Spleen (tissue), 11 donors: Measurements from ENCODE around the gene MYB. TPM values are rescaled to one million over a fixed set of nuclear protein-coding genes. Genes with fewer than 3 reads are reported as not detected.

ENCODE experiments used
- DNase-seq: peaks from one replicate; pipeline ENCODE4 v3.0.0-alpha.2; 2020
- H3K27ac ChIP-seq, 8 donors: fragments of 200-600 bp; sonication (generic) in 7 of 8; 1 replicate in 4 of 8; 2 replicates in 4 of 8; pipeline versions ENCODE4 v1.5.0 to v1.8.0; 2016 to 2021; ENCODE audit warnings: inconsistent platforms in 4 of 8, mild to moderate bottlenecking in 4 of 8, moderate library complexity in 1 of 8
- H3K27me3 ChIP-seq, 7 donors: fragments of 200-600 bp; sonication (generic) in 6 of 7; replicated peaks in 1 of 7; 1 replicate in 4 of 7; 2 replicates in 3 of 7; pipeline versions ENCODE4 v1.5.0 to v1.8.0; 2016 to 2021; ENCODE audit warnings: inconsistent platforms in 3 of 7, mild to moderate bottlenecking in 1 of 7
- H3K36me3 ChIP-seq, 6 donors: fragments of 200-600 bp; sonication (generic) in 5 of 6; 1 replicate in 4 of 6; 2 replicates in 2 of 6; pipeline versions ENCODE4 v1.5.0 to v1.8.0; 2016 to 2021; ENCODE audit warnings: inconsistent platforms in 2 of 6
- H3K4me1 ChIP-seq, 6 donors: fragments of 200-600 bp; sonication (generic) in 5 of 6; 1 replicate in 3 of 6; 2 replicates in 3 of 6; pipeline versions ENCODE4 v1.5.0 to v1.8.0; 2016 to 2021; ENCODE audit warnings: inconsistent platforms in 3 of 6
- H3K4me3 ChIP-seq, 8 donors: fragments of 200-600 bp; sonication (generic) in 7 of 8; 1 replicate in 4 of 8; 2 replicates in 4 of 8; pipeline versions ENCODE4 v1.5.0 to v1.8.0; 2016 to 2021; ENCODE audit warnings: inconsistent platforms in 4 of 8, mild to moderate bottlenecking in 4 of 8, moderate library complexity in 2 of 8
- H3K9me3 ChIP-seq, 8 donors: fragments of 200-600 bp; sonication (generic) in 7 of 8; 1 replicate in 4 of 8; 2 replicates in 4 of 8; pipeline versions ENCODE4 v1.5.0 to v1.8.0; 2016 to 2021; ENCODE audit warnings: inconsistent platforms in 4 of 8
- CTCF ChIP-seq, 11 experiments: fragments of 200-600 bp in 7 of 11; fragments of 450-650 bp in 4 of 11; sonication (generic) in 4 of 11; IDR thresholded peaks in 8 of 11; conservative IDR thresholded peaks in 3 of 11; 1 replicate in 7 of 11; 2 replicates in 4 of 11; pipeline versions ENCODE4 v1.4.0 to v1.8.0; 2016 to 2021; ENCODE audit warnings: antibody characterized with exemption in 11 of 11, inconsistent platforms in 4 of 11, mild to moderate bottlenecking in 1 of 11
- POLR2A ChIP-seq, 3 donors: fragments of 450-650 bp; IDR thresholded peaks; one replicate each; pipeline ENCODE4 v1.5.1; 2017; ENCODE audit warnings: antibody characterized with exemption in 3 of 3, mild to moderate bottlenecking in 1 of 3
- POLR2AphosphoS5 ChIP-seq, 3 donors: sonication (generic); formaldehyde crosslinking; IDR thresholded peaks; one replicate each; pipeline ENCODE4 v1.5.1; 2017; ENCODE audit warnings: antibody characterized with exemption in 3 of 3
- WGBS, 5 donors: extraction: QIAGEN DNeasy Blood & Tissue Kit in 3 of 5; methylation state at CpG; one replicate each; pipeline versions ENCODE4 v1.1.5 to v1.1.7; 2013 to 2018; 5-methylcytosine and 5-hydroxymethylcytosine counted together
- intact Hi-C: fragments of 100-400 bp; cut with DNase I; formaldehyde crosslinking; loops from one replicate; pipeline ENCODE4 v1.15.0; 2023; ENCODE audit warnings: low total_unique reads
- polyA plus RNA-seq, 3 donors: library from polyadenylated mRNA; stranded (reverse); fragments of 200-250 nt; gene quantifications; one replicate each; pipeline ENCODE4 v1.2.1, GENCODE V29; 2013
- total RNA-seq, 7 donors: library from RNA; depleted of rRNA in 3 of 7; stranded (reverse); fragments of >200 nt in 3 of 7; fragmentation: NEBNext Ultra II Directional in 4 of 7; extraction: Animal tissue kit (Norgen Biotek cat#: 25700) in 4 of 7; gene quantifications; one replicate each; pipeline versions ENCODE4 v1.1.0 to v1.2.1, GENCODE V29; 2016 to 2021
- donor health status: healthy with polysubstance abuse.
- donor health status: DM: no; HTN: no; CAD: no; lungs with moderate emphysema.
- donor health status: DM: no; HTN: no; CAD: no.
- donor health status: Bipolar disorder and iron deficiency.
- donor health status: healthy.
- donor health status: DM: no; HTN: no; CAD: no.
- donor health status: DM: yes; HTN: yes; CAD: no.

MYB gene
- total and polyA plus RNA-seq, 10 donors, result 0.45 to 6.6 (median 1.9) TPM

- Histone ChIP-seq H3K4me3 (no peak overlapping the region), H3K27me3 (peaks cover 0 to 13% (median 0%) of the 10 kb centered on the region in 7 donors), H3K27ac (no peak overlapping the region), H3K4me1 (peaks cover 0 to 5% (median 0%) of the 10 kb centered on the region in 6 donors), H3K9me3 (no peaks in the 10 kb centered on the region), H3K36me3 (no peaks in the 10 kb centered on the region)
- intact Hi-C loops, result no loop called here
- TF ChIP-seq CTCF (IDR thresholded peaks at IDR 0.05 in 8 of 11, conservative IDR thresholded peaks at IDR 0.05 in 3 of 11) (no peak), POLR2AphosphoS5 (IDR thresholded peaks at IDR 0.05) (no peak), POLR2A (IDR thresholded peaks at IDR 0.05) (no peak)
- 66 to 82% (median 75%) methylated on average over 2 of the region's 2 CpGs for WGBS, 5 donors
- DNase-seq, result no peak
These were observed 16.1 kb upstream of the MYB start for GRCh38 chr6:135165031-135165430.

- no peaks in the 10 kb centered on the region for H3K36me3 ChIP-seq
- intact Hi-C loops, result no loop called here
- H3K27me3 ChIP-seq, result peaks cover 0 to 14% (median 0%) of the 10 kb centered on the region in 7 donors
- 89 to 95% (median 92%) methylated on average over 3 of the region's 3 CpGs for WGBS, 5 donors
- TF ChIP-seq POLR2AphosphoS5 (IDR thresholded peaks at IDR 0.05) (no peak), CTCF (IDR thresholded peaks at IDR 0.05 in 8 of 11, conservative IDR thresholded peaks at IDR 0.05 in 3 of 11) (no peak), POLR2A (IDR thresholded peaks at IDR 0.05) (no peak)
- H3K4me3 ChIP-seq, result no peak overlapping the region
- DNase-seq, result no peak
- no peak overlapping the region for H3K27ac ChIP-seq
- H3K4me1 ChIP-seq, result peaks cover 0 to 5% (median 0%) of the 10 kb centered on the region in 6 donors
- H3K9me3 ChIP-seq, result no peaks in the 10 kb centered on the region
These were observed 14.6 kb upstream of the MYB start for GRCh38 chr6:135166515-135166914.

- TF ChIP-seq POLR2AphosphoS5 (IDR thresholded peaks at IDR 0.05), result no peak
- no peak for TF ChIP-seq POLR2A (IDR thresholded peaks at IDR 0.05)
- TF ChIP-seq CTCF (IDR thresholded peaks at IDR 0.05 in 8 of 11, conservative IDR thresholded peaks at IDR 0.05 in 3 of 11), result no peak
- Histone ChIP-seq H3K4me3 (no peak overlapping the region), H3K9me3 (no peaks in the 10 kb centered on the region), H3K27me3 (peaks cover 0 to 14% (median 0%) of the 10 kb centered on the region in 7 donors), H3K27ac (no peak overlapping the region), H3K36me3 (no peaks in the 10 kb centered on the region), H3K4me1 (peaks cover 0 to 5% (median 0%) of the 10 kb centered on the region in 6 donors)
- WGBS, 5 donors, result 81 to 92% (median 88%) methylated on average over 1 of the region's 1 CpG
- intact Hi-C loops, result no loop called here
- DNase-seq, result no peak
These were observed 13.5 kb upstream of the MYB start for GRCh38 chr6:135167617-135168016.

GRCh38 chr6:135168766-135169165 is 12.3 kb upstream of the MYB start:
- H3K4me1 ChIP-seq, result no peaks in the 10 kb centered on the region
- intact Hi-C loops, result no loop called here
- H3K27me3 ChIP-seq, result peaks cover 0 to 9% (median 0%) of the 10 kb centered on the region in 7 donors
- TF ChIP-seq POLR2AphosphoS5 (IDR thresholded peaks at IDR 0.05) (no peak), POLR2A (IDR thresholded peaks at IDR 0.05) (no peak), CTCF (IDR thresholded peaks at IDR 0.05 in 8 of 11, conservative IDR thresholded peaks at IDR 0.05 in 3 of 11) (no peak)
- no peak overlapping the region for H3K4me3 ChIP-seq
- no peaks in the 10 kb centered on the region for H3K9me3 ChIP-seq
- H3K27ac ChIP-seq, result no peak overlapping the region
- no peaks in the 10 kb centered on the region for H3K36me3 ChIP-seq
- DNase-seq, result no peak
